ENCODE results near the gene ADGRG3.

Gene ADGRG3

DNA sequence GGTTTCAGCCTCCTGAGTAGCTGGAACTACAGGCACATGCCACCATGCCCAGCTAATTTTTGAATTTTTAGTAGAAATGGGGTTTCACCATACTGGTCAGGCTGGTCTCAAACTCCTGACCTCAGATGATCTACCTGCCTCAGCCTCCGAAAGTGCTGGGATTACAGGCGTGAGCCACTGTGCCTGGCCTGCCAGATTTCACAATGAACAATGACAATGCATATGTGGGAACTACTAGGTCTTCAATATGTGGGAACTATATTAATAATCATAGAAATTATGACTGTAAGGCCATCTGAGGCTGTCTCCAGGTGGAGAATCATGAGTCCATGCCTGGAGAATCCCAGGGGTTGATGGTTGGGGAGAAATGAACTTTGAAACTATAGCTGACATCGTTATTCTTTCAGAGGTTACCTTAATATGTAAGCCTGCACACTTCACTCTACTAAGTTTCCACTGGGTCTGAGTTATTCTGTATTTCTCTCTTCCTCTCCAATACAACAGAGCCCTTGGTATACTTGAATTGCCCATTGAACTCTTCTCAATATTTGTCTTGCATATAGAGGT lies 19.3 kb downstream of the ADGRG3 start:
- Histone ChIP-seq H3K4me3 (ENCODE audit: low read length) (no peak overlapping the region), H3K27me3 (ENCODE audit: control insufficient read depth, insufficient read depth, low read length) (peaks cover 5% of the 10 kb centered on the region)

DNA sequence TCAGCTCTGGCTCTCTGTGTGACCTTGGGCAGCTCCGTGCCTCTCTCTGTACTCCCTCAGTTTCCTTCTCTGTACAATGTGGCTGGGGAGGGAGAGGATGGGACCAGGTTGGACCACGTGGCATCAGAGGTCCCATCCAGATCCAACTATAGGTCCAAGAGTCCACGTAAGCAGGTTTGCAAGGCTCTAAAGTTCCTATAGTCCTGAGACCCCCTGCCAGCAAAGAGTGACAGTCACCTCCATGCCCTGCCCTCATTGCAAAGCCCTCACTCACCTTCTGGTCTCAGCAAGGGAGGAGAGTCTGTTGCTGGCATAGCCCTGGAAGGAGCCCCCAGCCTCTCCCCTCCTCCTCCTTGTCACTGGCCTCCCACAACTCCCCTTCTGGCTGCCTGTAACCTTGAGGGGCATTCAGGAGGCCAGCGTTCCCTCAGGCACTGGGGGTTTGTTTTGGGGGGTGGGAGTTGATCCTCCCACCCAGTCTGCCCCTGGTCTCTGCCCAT lies 20.4 kb downstream of the ADGRG3 start:
- no peak overlapping the region for H3K9ac ChIP-seq (ENCODE audit: low read length)

More for the DNA sequence above, 19.3 kb downstream of the ADGRG3 start:
- no peak overlapping the region for H3K27ac ChIP-seq (ENCODE audit: low read depth, low read length)
- no peaks in the 10 kb centered on the region for H3K4me1 ChIP-seq (ENCODE audit: control insufficient read depth, insufficient read depth, low read length)
- H3K36me3 ChIP-seq (ENCODE audit: control insufficient read depth, insufficient read depth, low read length) = no peaks in the 10 kb centered on the region
- H3K9ac ChIP-seq (ENCODE audit: low read length) = no peak overlapping the region

DNA sequence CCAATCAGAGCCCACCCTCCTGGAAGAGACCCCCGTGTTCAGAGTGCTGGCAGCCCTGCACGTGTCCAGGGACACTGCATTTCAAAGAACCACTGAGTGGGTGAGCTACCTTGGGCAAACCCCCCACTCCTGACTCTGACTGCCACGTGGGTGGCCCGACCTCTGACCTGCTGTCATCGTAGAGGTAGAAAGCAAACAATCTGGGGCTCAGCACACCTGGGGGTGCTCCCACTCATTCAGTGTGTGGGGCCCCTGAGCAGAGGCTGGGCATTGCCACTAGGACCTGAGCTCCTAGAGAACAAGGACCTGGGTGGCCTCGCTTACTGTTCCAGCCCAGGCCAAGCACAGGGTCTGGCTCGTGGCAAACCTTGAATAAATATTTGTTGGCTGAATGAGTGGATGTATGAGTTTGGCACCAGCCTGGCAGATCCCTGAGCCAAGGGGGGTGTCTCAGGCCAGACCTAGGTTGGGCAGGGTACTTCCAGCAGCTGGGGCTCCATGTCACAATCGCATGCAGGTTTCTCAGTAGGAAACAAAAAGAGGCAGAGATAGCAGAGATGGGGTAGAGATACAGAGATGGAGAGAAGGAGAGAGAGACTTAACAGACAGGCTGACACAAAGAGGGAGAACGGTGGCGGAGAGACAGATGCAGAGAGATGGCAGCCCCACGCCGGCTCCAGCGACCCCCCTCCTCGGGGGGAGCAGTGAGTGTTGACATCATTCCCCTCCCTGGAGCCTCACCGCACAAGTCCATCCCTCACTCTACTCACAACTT lies 21.1 kb downstream of the ADGRG3 start:
- Histone ChIP-seq H3K27ac (ENCODE audit: low read depth, low read length) (no peak overlapping the region), H3K36me3 (ENCODE audit: control insufficient read depth, insufficient read depth, low read length) (no peaks in the 10 kb centered on the region), H3K4me1 (ENCODE audit: control insufficient read depth, insufficient read depth, low read length) (no peaks in the 10 kb centered on the region), H3K9ac (ENCODE audit: low read length) (no peak overlapping the region), H3K4me3 (ENCODE audit: low read length) (no peak overlapping the region), H3K27me3 (ENCODE audit: control insufficient read depth, insufficient read depth, low read length) (peaks cover 5% of the 10 kb centered on the region)

More for the DNA sequence above, 20.4 kb downstream of the ADGRG3 start:
- Histone ChIP-seq H3K4me3 (ENCODE audit: low read length) (no peak overlapping the region), H3K27me3 (ENCODE audit: control insufficient read depth, insufficient read depth, low read length) (peaks cover 5% of the 10 kb centered on the region), H3K36me3 (ENCODE audit: control insufficient read depth, insufficient read depth, low read length) (no peaks in the 10 kb centered on the region), H3K27ac (ENCODE audit: low read depth, low read length) (no peak overlapping the region), H3K4me1 (ENCODE audit: control insufficient read depth, insufficient read depth, low read length) (no peaks in the 10 kb centered on the region)

DNA sequence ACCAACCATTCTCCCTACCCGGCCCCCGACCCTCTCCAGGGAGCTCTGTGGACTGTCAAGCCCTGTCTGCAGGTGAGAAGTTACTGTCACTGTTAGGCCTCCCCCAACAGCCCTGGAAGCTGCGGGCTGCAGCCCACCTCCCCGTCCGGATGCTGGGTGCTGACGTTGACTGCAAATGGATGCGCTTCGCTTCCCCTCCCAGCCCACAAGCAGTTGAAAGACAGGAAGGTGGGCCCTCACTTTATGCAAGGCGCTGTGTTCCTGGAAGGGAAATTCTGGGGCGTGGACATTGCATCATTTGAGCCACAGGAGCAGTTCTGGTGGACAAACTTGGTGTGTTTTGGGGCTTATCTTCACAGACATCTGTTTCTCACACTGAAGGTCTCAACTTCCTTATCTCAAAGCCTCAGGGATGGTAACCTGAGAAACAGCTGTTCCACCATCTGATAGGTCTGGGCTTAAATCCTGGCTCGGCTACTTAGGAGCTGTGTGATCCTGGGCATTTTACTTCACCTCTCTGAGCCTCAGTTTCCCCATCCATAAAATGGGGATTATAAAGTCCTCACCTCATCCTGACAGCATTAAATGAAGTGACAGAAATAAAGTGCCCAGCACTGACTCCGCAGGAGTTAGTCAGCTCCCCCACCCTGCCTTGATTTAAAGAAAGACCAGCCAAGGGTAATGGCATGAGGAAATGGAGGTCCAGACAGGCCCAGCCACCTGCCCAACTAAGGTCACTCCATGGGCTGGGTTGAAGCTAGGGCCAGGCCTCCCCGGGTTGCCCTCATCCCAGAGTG lies 21.9 kb downstream of the ADGRG3 start:
- no peaks in the 10 kb centered on the region for H3K4me1 ChIP-seq (ENCODE audit: control insufficient read depth, insufficient read depth, low read length)
- H3K27me3 ChIP-seq (ENCODE audit: control insufficient read depth, insufficient read depth, low read length) = peaks cover 5% of the 10 kb centered on the region
- H3K9ac ChIP-seq (ENCODE audit: low read length) = no peak overlapping the region
- H3K36me3 ChIP-seq (ENCODE audit: control insufficient read depth, insufficient read depth, low read length) = no peaks in the 10 kb centered on the region
- no peak overlapping the region for H3K27ac ChIP-seq (ENCODE audit: low read depth, low read length)
- H3K4me3 ChIP-seq (ENCODE audit: low read length) = no peak overlapping the region

DNA sequence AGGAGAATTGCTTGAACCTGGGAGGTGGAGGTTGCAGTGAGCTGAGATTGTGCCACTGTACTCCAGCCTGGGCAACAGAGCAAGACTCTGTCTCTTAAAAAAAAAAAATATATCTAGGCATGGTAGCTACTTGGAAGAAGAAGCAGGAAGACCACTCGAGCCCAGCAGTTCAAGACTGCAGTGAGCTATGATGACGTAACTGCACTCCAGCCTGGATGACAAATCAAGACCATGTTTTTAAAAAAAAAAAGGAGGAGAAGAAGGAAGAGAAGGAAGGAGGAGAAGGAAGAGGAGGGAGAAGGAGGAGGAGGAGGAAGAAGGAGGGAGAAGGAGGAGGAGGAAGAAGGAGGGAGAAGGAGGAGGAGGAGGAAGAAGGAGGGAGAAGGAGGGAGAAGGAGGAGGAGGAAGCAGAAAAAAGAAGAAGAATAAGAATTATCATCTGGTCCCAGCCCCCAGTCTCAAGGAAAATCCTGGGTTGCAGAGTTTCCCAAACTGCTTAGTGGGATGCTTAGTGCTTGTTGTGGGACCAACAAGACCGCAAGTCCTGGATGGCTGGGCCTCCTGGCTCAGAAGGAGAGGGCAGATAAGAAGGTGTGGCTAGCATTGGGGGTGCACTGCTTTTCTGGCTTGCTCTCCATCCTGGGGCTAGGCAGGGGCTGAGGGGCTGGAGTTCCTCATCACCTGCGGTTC lies 22.8 kb downstream of the ADGRG3 start:
- no peak overlapping the region for H3K4me3 ChIP-seq (ENCODE audit: low read length)
- no peak overlapping the region for H3K27ac ChIP-seq (ENCODE audit: low read depth, low read length)
- H3K9ac ChIP-seq (ENCODE audit: low read length) = no peak overlapping the region
- H3K4me1 ChIP-seq (ENCODE audit: control insufficient read depth, insufficient read depth, low read length) = no peaks in the 10 kb centered on the region
- H3K27me3 ChIP-seq (ENCODE audit: control insufficient read depth, insufficient read depth, low read length) = peaks cover 5% of the 10 kb centered on the region
- H3K36me3 ChIP-seq (ENCODE audit: control insufficient read depth, insufficient read depth, low read length) = no peaks in the 10 kb centered on the region

GRCh38 chr16:57692636-57693035 lies 24.5 kb downstream of the ADGRG3 start:
- Histone ChIP-seq H3K36me3 (ENCODE audit: control insufficient read depth, insufficient read depth, low read length) (no peaks in the 10 kb centered on the region), H3K4me1 (ENCODE audit: control insufficient read depth, insufficient read depth, low read length) (no peaks in the 10 kb centered on the region), H3K4me3 (ENCODE audit: low read length) (no peak overlapping the region), H3K27ac (ENCODE audit: low read depth, low read length) (no peak overlapping the region), H3K27me3 (ENCODE audit: control insufficient read depth, insufficient read depth, low read length) (peaks cover 5% of the 10 kb centered on the region), H3K9ac (ENCODE audit: low read length) (no peak overlapping the region)

GRCh38 chr16:57693550-57693949 lies 25.4 kb downstream of the ADGRG3 start:
- H3K4me3 ChIP-seq (ENCODE audit: low read length) = no peak overlapping the region
- no peak overlapping the region for H3K27ac ChIP-seq (ENCODE audit: low read depth, low read length)
- no peaks in the 10 kb centered on the region for H3K36me3 ChIP-seq (ENCODE audit: control insufficient read depth, insufficient read depth, low read length)
- peaks cover 5% of the 10 kb centered on the region for H3K27me3 ChIP-seq (ENCODE audit: control insufficient read depth, insufficient read depth, low read length)
- no peak overlapping the region for H3K9ac ChIP-seq (ENCODE audit: low read length)
- H3K4me1 ChIP-seq (ENCODE audit: control insufficient read depth, insufficient read depth, low read length) = no peaks in the 10 kb centered on the region

GRCh38 chr16:57694231-57694724 lies 26.2 kb downstream of the ADGRG3 start:
- no peaks in the 10 kb centered on the region for H3K36me3 ChIP-seq (ENCODE audit: control insufficient read depth, insufficient read depth, low read length)
- peaks cover 3% of the 10 kb centered on the region for H3K27me3 ChIP-seq (ENCODE audit: control insufficient read depth, insufficient read depth, low read length)
- no peak overlapping the region for H3K27ac ChIP-seq (ENCODE audit: low read depth, low read length)
- H3K4me3 ChIP-seq (ENCODE audit: low read length) = no peak overlapping the region
- no peak overlapping the region for H3K9ac ChIP-seq (ENCODE audit: low read length)
- H3K4me1 ChIP-seq (ENCODE audit: control insufficient read depth, insufficient read depth, low read length) = no peaks in the 10 kb centered on the region

- Histone ChIP-seq H3K27ac (ENCODE audit: low read depth, low read length) (no peak within 1 kb of the TSS), H3K9ac (ENCODE audit: low read length) (no peak within 1 kb of the TSS), H3K4me1 (ENCODE audit: control insufficient read depth, insufficient read depth, low read length) (no peaks in the 10 kb centered on the region), H3K27me3 (ENCODE audit: control insufficient read depth, insufficient read depth, low read length) (no peaks in the 10 kb centered on the region), H3K4me3 (ENCODE audit: low read length) (no peak within 1 kb of the TSS), H3K36me3 (ENCODE audit: control insufficient read depth, insufficient read depth, low read length) (no peaks in the 10 kb centered on the region)
Observed at GRCh38 chr16:57694725-57695679, 26.9 kb downstream of the ADGRG3 start, which contains the start of gene DRC7. TSS of gene DRC7 (plus strand) at chr16:57694806. CDS start at chr16:57697950, 3,144 bp downstream.

- Histone ChIP-seq H3K27me3 (ENCODE audit: control insufficient read depth, insufficient read depth, low read length) (no peaks in the 10 kb centered on the region), H3K27ac (ENCODE audit: low read depth, low read length) (no peak overlapping the region), H3K9ac (ENCODE audit: low read length) (no peak overlapping the region), H3K36me3 (ENCODE audit: control insufficient read depth, insufficient read depth, low read length) (no peaks in the 10 kb centered on the region), H3K4me1 (ENCODE audit: control insufficient read depth, insufficient read depth, low read length) (no peaks in the 10 kb centered on the region), H3K4me3 (ENCODE audit: low read length) (no peak overlapping the region)
Observed at GRCh38 chr16:57695680-57696069, 27.6 kb downstream of the ADGRG3 start.

DNA sequence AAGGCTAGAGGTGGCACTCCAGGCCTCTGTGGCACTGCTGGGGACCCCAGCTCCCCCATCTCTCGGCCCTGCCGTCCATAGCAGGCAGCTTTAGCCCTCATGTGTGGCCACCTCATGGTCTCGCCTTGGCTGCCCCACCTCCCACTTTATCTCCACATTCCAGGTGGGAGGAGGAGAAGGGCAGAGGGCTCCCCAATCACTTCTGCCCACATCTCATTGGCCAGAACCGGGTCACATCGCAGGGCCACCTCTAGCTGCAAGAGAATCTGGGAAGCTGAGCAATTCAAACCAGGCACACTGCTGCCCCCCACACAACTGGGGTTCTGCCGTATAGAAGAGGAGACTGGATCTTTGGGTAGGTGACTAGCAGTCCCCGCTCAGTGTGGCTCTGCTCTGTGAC lies 28.1 kb downstream of the ADGRG3 start:
- Histone ChIP-seq H3K4me3 (ENCODE audit: low read length) (no peak overlapping the region), H3K27me3 (ENCODE audit: control insufficient read depth, insufficient read depth, low read length) (no peaks in the 10 kb centered on the region), H3K4me1 (ENCODE audit: control insufficient read depth, insufficient read depth, low read length) (no peaks in the 10 kb centered on the region), H3K9ac (ENCODE audit: low read length) (no peak overlapping the region), H3K27ac (ENCODE audit: low read depth, low read length) (no peak overlapping the region), H3K36me3 (ENCODE audit: control insufficient read depth, insufficient read depth, low read length) (no peaks in the 10 kb centered on the region)

Measured in rectal smooth muscle tissue (tissue), 1 donor.